Nephron progenitor cell (in vitro differentiated cells): ENCODE results near the gene HELLS.
"Not testable (repeated sequence)": the region's sequence is repeated elsewhere in the genome, so short reads cannot be mapped to it uniquely, and the experiment has no call there.

Source experiments
- DNase-seq: peaks from one replicate; pipeline ENCODE4 v3.0.0; 2021
- H3K27ac Mint-ChIP-seq: 2 replicates; pipeline ENCODE4 v1.8.0; 2021; ENCODE audit warnings: mild to moderate bottlenecking, moderate library complexity, mixed read lengths
- H3K27me3 Mint-ChIP-seq: 2 replicates; pipeline ENCODE4 v1.8.0; 2021; ENCODE audit warnings: mild to moderate bottlenecking, low read depth, mixed read lengths; ENCODE audit not compliant: poor library complexity
- H3K36me3 Mint-ChIP-seq: 2 replicates; pipeline ENCODE4 v1.8.0; 2021; ENCODE audit warnings: low read depth, mixed read lengths
- H3K4me1 Mint-ChIP-seq: 2 replicates; pipeline ENCODE4 v1.8.0; 2021; ENCODE audit warnings: mixed read lengths
- H3K4me3 Mint-ChIP-seq: 2 replicates; pipeline ENCODE4 v1.8.0; 2021; ENCODE audit warnings: mild to moderate bottlenecking, moderate library complexity, mixed read lengths
- H3K9me3 Mint-ChIP-seq: 2 replicates; pipeline ENCODE4 v1.8.0; 2021; ENCODE audit warnings: mild to moderate bottlenecking, moderate library complexity, mixed read lengths
- TF ChIP-seq, protein P1 (sequence below): fragments of 200-600 bp; sonication (generic); IDR thresholded peaks from 2 replicates; pipeline ENCODE4 v1.5.0; 2021; ENCODE audit warnings: antibody characterized with exemption

HELLS gene

DNA sequence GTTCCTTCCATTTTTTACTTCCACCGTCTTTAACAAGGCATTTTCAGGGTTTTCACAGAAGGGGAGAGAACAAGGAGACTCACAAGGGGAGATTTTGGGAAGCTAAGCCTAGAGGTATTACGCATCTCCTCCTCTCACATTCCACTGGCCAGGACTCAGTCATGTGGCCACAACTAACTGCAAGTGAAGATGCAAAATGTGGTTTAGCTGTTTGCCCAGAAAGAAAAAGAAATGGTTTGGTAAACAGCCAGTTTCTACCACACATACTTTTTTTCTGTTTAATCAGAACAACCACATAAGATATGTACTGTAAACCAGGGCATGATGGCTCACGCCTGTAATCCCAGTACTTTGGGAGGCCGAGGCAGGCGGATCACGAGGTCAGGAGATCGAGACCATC, 21.4 kb upstream of the HELLS start:
- no peak overlapping the region for H3K4me3 Mint-ChIP-seq

DNA sequence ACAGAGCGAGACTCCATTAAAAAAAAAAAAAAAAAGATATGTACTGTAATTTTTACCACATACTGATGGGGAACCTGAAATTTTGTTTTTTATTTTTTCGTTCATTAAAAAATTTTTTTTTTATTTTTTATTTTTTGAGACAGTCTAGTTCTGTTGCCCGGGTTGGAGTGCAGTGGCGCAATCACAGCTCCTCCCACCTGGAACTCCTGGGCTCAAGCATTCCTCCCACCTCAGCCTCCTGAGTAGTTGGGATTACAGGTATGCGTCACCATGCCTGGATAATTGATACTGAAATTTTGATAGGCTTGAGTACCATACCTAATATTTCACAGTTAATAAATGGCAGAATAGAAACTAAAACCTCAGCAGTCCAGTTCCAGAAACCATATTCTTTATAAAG, 20.9 kb upstream of the HELLS start:
- no peak for DNase-seq
- TF ChIP-seq, protein P1, sequence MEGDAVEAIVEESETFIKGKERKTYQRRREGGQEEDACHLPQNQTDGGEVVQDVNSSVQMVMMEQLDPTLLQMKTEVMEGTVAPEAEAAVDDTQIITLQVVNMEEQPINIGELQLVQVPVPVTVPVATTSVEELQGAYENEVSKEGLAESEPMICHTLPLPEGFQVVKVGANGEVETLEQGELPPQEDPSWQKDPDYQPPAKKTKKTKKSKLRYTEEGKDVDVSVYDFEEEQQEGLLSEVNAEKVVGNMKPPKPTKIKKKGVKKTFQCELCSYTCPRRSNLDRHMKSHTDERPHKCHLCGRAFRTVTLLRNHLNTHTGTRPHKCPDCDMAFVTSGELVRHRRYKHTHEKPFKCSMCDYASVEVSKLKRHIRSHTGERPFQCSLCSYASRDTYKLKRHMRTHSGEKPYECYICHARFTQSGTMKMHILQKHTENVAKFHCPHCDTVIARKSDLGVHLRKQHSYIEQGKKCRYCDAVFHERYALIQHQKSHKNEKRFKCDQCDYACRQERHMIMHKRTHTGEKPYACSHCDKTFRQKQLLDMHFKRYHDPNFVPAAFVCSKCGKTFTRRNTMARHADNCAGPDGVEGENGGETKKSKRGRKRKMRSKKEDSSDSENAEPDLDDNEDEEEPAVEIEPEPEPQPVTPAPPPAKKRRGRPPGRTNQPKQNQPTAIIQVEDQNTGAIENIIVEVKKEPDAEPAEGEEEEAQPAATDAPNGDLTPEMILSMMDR: no peak
- H3K4me3 Mint-ChIP-seq: no peak overlapping the region
- no peak overlapping the region for H3K27ac Mint-ChIP-seq
- no peaks in the 10 kb centered on the region for H3K9me3 Mint-ChIP-seq
- H3K27me3 Mint-ChIP-seq: no peaks in the 10 kb centered on the region
- H3K4me1 Mint-ChIP-seq: no peaks in the 10 kb centered on the region
- peaks cover 5% of the 10 kb centered on the region for H3K36me3 Mint-ChIP-seq

More for the DNA sequence above, 21.4 kb upstream of the HELLS start:
- no peak overlapping the region for H3K27ac Mint-ChIP-seq
- no peaks in the 10 kb centered on the region for H3K27me3 Mint-ChIP-seq
- DNase-seq: no peak
- no peaks in the 10 kb centered on the region for H3K4me1 Mint-ChIP-seq
- no peaks in the 10 kb centered on the region for H3K9me3 Mint-ChIP-seq
- TF ChIP-seq, protein P1: no peak
- peaks cover 5% of the 10 kb centered on the region for H3K36me3 Mint-ChIP-seq

DNA sequence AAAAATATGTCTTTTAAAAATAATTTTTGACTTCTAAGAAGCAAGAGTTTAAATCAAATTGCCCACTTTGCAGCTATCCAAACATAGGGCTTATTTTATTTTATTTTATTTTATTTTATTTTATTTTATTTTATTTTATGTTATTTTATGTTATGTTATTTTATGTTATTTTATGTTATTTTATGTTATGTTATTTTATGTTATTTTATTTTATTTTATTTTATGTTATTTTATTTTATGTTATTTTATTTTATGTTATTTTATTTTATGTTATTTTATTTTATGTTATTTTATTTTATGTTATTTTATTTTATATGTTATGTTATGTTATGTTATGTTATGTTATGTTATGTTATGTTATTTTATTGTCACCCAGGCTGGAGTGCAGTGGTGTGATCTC, 14.0 kb upstream of the HELLS start:
- H3K4me1 Mint-ChIP-seq, DNase-seq, H3K27ac Mint-ChIP-seq, H3K9me3 Mint-ChIP-seq, H3K27me3 Mint-ChIP-seq, H3K4me3 Mint-ChIP-seq, H3K36me3 Mint-ChIP-seq: not testable (repeated sequence)

DNA sequence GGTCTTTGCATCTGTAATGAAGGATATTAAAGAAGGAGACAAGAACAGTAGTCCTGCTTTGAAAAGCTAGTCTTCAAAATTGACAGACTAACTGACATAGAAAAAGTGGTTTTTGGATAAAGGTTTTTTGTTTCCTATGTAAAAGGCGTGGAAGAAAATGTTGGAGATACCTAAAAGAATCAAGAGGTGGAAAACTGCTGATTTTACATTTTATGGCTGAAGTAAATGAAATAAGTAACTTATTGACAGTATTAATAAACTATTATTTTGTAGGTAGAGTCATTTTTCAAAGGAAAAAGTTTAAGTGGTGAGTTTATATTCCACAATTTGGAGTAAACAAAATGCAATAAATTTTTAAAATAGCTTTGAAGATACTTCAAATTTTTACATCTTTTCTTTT, 12.6 kb upstream of the HELLS start:
- Mint-ChIP-seq H3K4me3 (no peak overlapping the region), H3K27me3 (no peaks in the 10 kb centered on the region), H3K36me3 (peaks cover 6% of the 10 kb centered on the region), H3K9me3 (no peaks in the 10 kb centered on the region), H3K4me1 (no peaks in the 10 kb centered on the region), H3K27ac (no peak overlapping the region)
- TF ChIP-seq, protein P1: no peak
- no peak for DNase-seq

DNA sequence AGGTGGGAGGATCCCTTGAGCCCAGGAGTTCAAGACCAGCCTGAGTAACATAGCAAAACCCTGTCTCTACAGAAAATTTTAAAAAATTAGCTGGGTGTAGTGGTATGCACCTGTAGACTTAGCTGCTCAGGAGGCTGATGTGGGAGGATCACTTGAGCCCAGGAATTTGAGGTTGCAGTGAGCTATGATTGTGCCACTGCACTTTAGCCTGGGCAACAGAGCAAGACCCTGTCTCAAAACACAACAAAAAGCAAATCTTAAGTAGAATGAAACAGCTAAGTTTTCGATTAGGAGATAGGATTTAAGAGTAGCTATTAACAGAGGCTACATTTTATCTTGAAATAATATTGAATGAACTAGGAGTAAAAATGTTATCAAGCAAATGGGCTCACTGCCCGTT, 3.3 kb upstream of the HELLS start:
- H3K27me3 Mint-ChIP-seq, H3K36me3 Mint-ChIP-seq, H3K27ac Mint-ChIP-seq, DNase-seq, H3K9me3 Mint-ChIP-seq, H3K4me3 Mint-ChIP-seq: not testable (repeated sequence)
- peaks cover 23% of the 10 kb centered on the region for H3K4me1 Mint-ChIP-seq

DNA sequence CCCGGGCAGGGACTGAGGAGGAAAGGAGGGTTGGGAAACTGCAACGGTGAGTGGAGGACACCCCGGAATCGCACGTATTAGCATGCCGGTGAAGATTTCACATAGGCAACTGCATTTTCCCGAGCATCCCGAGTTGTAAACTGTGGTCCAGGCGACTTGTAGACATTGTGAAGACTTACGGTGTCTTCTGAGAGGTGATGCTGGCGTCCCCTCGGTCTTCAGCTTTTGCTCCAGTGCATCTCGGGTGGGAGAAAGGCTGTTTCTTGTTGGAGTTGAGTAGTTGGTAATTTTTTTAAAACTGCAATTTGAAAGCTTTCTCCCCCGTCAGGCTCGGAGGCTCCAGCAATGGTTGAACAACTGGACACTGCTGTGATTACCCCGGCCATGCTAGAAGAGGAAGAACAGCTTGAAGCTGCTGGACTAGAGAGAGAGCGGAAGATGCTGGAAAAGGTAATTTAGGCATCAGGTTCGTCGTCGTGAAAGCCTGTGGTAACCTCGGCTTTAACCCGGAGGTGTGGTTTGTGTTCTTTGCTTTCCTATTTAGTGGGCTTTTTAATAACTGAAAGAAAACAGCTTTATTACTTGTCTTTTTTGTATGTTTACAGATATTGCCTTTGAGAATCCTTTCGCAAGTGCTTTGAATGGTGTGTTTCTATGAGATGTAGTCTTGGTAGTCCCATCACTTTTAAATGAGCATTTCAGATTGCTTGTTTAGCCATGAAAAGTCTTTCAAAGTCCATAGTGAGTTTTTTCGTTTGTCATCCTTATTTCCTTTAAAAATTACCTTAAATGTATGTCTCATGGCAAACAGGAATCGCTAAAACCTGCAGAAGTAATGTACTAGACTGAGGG, 687 bp downstream of the HELLS start:
- H3K27me3 Mint-ChIP-seq: peaks cover 6% of the 10 kb centered on the region
- no peaks in the 10 kb centered on the region for H3K9me3 Mint-ChIP-seq
- TF ChIP-seq, protein P1: no peak
- peaks cover 23% of the 10 kb centered on the region for H3K36me3 Mint-ChIP-seq
- DNase-seq: no peak
- H3K4me1 Mint-ChIP-seq: peaks cover 36% of the 10 kb centered on the region
- H3K27ac Mint-ChIP-seq: peak overlapping the region; percentile 99
- peak overlapping the region; percentile 99 for H3K4me3 Mint-ChIP-seq

DNA sequence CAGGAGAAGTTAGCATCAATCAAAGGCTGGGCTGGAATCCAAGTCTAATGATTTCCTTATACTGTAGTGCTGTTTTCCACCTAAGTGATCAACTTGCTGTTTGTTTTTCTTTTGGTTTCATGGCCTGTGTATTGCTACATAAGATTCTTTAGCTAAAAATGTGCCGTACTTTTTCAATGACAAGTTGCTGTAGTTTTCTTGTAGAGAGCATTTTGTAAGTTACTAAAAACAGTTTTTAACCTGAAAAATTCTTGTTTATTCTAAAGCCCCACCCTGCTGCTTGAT, 1.3 kb downstream of the HELLS start:
- peak overlapping the region; percentile 99 for H3K4me3 Mint-ChIP-seq
- H3K9me3 Mint-ChIP-seq: no peaks in the 10 kb centered on the region
- H3K27ac Mint-ChIP-seq: no peak overlapping the region
- DNase-seq: no peak
- H3K4me1 Mint-ChIP-seq: peaks cover 36% of the 10 kb centered on the region
- peaks cover 3% of the 10 kb centered on the region for H3K27me3 Mint-ChIP-seq
- TF ChIP-seq, protein P1: no peak
- peaks cover 25% of the 10 kb centered on the region for H3K36me3 Mint-ChIP-seq
